Stimulated activated CD4-positive, alpha-beta T cell treated with anti-CD3 and anti-CD28 coated beads, Interleukin-12 subunit alpha, Interleukin-12 subunit beta, amount 100 ng/mL, for 4 hours (primary cell): ENCODE measurements around the gene SHANK3.

Experiments used
- DNase-seq: peaks from one replicate; pipeline ENCODE4 v3.0.0-alpha.2; 2020

Gene SHANK3

DNA sequence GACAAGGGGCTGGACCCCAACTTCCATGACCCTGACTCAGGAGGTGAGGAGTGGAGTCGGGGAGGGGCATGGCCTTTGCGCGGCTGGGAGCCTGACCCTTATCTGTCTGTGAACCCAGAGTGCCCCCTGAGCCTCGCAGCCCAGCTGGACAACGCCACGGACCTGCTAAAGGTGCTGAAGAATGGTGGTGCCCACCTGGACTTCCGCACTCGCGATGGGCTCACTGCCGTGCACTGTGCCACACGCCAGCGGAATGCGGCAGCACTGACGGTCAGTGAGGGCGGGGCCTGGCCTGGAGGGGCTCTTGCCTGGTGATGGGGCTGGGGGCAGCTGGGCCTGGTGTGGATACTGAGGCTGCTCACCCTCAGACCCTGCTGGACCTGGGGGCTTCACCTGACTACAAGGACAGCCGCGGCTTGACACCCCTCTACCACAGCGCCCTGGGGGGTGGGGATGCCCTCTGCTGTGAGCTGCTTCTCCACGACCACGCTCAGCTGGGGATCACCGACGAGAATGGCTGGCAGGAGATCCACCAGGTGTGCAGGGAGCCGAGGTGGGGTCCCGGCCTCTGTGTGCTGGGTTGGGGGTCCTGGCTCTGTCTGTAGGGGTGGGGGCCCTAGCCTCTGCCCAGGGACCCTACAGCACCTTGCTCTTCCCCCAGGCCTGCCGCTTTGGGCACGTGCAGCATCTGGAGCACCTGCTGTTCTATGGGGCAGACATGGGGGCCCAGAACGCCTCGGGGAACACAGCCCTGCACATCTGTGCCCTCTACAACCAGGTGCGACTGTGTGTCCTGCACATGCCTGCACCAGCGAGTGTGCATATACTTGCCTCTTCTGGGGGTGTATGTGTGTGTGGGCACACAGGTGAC lies 6.3 kb downstream of the SHANK3 start:
- DNase-seq: no peak

DNA sequence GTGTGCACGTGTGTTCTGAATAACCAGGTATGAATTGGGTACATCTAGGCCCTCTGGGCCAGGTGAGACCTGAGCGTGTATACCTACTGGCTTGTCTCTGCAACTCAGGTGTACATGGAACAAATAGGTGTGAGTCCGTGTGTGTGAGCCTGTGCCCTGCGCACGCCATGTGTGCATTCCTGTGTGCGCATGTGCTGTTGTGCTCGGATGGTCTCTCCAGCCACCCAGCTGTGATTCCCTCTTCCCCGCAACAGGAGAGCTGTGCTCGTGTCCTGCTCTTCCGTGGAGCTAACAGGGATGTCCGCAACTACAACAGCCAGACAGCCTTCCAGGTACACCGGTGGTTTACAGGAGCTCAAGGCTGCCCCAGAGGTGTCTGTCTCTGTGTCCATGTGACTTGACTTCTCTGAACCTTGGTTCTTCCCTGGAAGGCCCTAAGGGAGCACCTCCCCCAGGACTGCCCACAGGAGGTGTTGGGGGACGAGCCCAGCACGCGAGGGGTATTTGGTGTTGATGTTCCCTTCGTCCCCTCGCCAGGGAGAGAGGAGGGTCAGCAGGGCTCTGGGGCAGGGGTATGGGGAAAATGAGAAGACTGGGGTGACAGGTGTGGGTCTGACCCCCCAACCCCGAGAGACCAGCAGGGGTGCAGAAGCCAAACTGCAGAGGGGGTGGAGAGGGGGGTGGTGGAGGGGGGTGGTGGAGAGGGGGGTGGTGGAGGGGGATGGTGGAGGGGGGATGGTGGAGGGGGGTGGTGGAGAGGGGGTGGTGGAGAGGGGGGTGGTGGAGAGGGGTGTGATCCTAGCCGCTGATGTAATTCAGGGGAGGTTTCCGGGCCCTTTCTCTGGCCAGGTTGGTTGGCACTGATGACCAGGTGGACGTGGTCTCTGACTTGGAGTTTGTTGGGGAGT lies 10.7 kb downstream of the SHANK3 start:
- no peak for DNase-seq

DNA sequence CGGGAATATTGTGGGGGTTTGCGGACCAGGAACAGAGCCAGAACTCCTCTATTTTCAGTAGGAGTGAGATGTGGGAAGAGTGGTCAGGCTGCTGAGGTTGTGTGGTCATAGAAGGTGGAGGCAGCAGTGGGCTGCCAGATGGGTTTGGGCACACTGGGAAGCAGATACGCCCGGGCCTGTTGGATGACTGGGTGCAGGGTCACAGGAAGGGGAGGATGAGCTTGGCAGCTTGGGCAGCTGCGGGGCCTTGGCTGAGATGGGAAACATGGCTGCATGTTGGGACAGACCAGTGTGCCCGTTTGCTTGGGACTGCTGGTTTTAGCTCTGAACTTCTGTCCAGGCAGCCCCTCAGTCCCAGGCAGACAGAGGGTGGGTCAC lies 11.4 kb downstream of the SHANK3 start:
- DNase-seq: no peak

- no peak for DNase-seq
Measured at GRCh38 chr22:50684501-50684900, 11.9 kb downstream of the SHANK3 start.

DNA sequence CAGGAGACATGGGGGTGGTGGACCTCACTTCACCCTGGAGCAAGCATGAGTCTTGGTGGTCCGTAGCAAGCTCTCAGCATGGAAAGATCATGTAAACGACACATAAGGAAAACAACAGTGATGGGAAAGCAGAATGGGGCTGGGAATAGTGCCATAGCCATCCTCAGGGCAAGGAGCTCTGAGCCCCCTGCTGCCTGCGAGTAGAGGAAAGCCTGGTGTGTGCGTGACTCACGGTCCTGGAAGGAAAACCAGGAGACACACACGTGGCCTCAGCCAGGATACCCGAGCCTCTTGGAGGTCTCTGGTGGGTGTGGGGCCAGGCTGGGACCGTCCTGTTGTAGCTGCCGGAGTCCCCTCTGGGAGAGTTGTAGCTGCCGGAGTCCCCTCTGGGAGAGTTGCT lies 12.4 kb downstream of the SHANK3 start:
- DNase-seq: no peak

- DNase-seq: no peak
Measured at GRCh38 chr22:50686794-50687193, 14.2 kb downstream of the SHANK3 start.

GRCh38 chr22:50687829-50688228 lies 15.2 kb downstream of the SHANK3 start:
- no peak for DNase-seq

GRCh38 chr22:50688448-50688847 lies 15.8 kb downstream of the SHANK3 start:
- no peak for DNase-seq

DNA sequence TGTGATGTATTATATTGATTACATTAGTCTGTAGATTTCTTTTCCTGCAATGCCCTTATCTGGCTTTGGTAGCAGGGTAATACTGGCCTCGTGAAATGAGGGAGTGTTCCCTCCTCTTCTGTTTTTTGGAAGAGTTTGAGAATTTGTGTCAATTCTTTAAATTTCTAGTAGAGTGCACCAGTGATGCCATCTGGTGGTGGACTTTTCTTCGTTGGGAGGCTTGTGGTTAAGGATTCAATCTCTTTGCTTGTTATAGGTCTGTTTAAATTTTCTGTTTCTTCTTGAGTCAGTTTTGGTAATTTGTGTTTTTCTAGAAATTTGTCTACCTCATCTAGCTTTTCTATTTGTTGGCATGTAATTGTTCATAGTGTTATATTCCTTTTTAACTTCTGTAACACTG lies 18.9 kb downstream of the SHANK3 start:
- DNase-seq: no peak

- DNase-seq: no peak
Measured at GRCh38 chr22:50693462-50693861, 20.8 kb downstream of the SHANK3 start.

DNA sequence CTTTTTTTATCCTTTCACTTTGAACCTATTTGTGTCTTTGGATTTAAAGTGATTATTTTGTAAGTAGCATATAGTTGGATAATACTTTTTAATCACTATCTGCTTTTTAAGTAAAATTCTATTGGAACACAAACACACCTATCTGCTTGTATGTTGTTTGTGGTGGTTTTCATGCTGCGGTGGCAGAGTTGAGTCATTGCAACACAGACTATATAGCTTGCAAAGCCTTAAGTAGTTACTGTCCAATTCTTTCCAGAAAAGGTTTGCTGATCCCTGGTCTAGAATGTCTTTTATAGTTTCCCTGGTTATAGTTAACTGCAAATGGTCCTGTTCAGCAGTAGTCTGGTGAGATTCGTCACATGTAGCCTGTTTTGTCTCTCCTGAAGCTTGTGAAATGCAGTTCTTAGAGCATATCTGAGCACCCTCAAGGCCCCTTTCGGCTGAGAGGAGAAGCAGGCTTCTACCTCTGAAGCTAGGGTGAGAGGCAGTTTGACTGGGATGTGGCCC lies 21.5 kb downstream of the SHANK3 start:
- no peak for DNase-seq

DNA sequence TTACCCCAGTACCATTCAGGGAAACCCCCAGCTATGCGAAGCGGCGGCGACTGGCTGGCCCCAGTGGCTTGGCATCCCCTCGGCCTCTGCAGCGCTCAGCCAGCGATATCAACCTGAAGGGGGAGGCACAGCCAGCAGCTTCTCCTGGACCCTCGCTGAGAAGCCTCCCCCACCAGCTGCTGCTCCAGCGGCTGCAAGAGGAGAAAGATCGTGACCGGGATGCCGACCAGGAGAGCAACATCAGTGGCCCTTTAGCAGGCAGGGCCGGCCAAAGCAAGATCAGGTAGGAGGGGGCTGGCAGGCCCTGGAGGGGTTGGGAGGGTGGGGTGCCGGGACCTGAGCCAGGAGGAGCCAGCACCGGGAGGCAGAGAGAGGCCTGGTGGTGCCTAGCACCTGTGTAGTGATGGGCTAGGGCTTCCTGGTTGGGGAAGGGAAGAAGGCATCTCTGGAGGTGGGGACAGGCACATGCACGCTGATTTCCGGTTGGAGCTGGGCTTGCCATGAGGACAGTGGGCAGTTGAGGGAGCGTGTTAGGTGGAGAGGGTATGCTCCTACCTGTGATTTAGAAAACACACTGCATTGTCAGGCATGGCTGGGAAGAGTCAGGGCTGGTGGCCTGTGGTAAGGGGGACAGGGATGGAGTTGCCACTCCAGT lies 22.3 kb downstream of the SHANK3 start:
- DNase-seq: no peak

- DNase-seq: no peak
Measured at GRCh38 chr22:50695421-50696250, 23.0 kb downstream of the SHANK3 start.

DNA sequence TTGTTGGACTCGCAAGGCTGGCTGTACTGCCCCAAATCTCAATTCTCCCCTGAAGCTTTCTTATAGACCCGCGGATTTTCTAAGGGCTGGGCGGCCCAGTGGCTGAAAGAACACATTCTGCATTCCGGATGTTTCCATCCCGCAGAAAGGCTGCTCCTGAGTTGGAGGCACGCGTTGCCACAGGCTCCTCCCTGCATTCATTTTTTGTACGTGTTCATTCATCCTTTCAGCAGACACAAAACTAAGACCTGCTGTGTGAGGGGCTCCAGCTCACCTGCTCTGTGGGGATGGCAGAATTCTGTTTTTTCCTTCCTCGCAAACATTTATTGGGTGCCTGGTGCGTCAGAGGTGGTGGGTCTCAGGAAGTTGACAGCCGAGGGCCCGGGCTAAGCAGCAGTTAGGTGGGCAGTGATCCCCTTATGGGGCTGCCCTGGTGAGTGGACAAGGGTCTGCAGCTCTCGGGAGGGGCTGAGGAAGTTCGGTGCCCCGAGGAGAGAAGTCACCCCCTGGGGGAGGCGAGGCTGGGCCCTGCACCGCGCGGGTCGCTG lies 23.7 kb downstream of the SHANK3 start:
- DNase-seq: no peak

GRCh38 chr22:50696799-50697561 lies 24.4 kb downstream of the SHANK3 start:
- DNase-seq: no peak

DNA sequence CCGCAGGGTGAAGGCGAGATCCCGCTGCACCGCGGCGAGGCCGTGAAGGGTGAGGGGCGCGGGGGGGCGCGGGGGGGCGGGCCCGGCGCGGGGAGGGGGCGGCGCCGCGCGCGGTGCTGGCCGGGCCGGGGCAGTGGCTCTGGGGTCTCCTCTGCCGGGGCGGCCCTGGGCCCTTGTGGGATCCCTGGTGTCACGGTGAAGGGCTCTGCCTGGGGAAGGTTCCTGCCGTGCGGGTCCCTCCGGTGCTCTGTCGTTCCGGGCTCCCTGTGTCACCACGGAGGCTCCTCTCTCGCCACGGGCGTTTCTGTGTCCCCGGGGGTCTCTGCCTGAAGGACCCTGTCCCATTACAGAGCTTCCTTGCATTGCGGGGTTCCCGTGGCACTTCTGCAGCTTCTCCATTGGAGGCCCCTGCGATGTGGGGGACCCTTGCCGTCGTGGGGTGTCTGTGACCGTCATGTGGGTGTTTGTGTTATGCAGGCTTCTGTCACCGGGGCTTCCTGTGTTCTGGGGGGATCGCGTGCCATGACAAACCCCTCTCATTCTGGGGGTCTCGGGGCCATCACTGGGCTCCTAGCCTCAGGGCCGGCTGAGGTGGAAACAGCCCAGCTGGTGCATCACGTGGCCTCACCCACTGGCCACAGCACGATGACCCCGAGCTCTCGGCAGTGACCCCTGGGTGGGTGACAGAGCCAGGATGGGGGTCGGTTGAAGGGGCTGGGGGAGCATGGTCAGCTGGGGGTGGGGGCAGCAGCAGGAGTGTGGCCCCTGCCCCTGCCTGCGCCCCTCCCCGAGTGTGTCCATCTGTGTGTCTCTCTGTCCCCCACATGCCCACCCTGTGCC lies 25.3 kb downstream of the SHANK3 start:
- no peak for DNase-seq

DNA sequence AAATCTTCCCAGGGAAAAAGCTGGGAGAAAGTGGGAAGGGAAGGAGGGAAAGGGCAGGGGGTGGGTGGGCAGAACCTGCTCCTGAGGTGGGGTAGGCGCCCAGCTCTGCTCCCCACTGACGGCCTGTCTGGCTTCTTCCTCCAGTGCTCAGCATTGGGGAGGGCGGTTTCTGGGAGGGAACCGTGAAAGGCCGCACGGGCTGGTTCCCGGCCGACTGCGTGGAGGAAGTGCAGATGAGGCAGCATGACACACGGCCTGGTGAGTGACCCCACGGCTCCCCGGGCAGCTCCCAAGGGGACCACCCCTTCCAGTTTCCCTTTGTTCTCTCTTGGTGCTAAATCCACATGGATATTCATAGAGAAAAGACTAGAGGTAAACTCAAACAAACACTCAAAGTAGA lies 25.9 kb downstream of the SHANK3 start:
- no peak for DNase-seq

DNA sequence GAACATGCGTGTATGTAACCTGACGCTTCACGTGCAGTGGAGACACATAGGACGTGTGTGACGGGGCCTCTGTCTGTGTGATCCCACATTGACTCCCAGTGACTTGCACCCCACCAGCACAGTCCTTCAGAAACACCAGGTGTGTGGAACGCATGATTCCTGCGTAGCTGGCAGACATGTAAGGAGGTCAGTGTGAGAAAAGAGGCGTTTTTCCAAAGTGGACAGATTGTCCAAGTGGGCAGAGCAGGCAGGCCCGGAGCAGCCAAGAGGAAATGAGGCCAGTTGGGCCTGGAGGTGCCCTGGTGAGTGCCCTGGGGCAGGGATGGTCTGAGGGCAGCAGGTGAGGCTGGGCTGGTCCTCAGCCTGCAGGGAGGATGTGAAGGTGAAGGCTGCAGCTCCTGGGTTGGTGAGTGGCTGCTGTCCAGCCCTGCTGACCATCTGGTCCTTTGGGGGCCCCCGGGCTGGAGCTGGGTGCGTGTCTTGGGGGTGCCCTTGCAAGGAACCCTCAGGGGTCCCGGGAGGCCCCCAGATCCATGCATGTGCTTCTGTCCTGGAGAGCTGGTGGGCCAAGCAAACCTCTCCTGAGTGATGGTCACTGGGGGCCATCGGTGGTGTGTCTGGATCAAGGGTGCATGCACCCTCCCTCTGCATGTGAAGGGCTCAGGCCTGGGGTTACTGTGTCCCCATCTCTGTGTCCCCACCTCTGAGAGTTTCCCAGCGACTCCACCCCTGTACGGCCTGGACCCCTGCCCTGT lies 26.6 kb downstream of the SHANK3 start:
- no peak for DNase-seq

DNA sequence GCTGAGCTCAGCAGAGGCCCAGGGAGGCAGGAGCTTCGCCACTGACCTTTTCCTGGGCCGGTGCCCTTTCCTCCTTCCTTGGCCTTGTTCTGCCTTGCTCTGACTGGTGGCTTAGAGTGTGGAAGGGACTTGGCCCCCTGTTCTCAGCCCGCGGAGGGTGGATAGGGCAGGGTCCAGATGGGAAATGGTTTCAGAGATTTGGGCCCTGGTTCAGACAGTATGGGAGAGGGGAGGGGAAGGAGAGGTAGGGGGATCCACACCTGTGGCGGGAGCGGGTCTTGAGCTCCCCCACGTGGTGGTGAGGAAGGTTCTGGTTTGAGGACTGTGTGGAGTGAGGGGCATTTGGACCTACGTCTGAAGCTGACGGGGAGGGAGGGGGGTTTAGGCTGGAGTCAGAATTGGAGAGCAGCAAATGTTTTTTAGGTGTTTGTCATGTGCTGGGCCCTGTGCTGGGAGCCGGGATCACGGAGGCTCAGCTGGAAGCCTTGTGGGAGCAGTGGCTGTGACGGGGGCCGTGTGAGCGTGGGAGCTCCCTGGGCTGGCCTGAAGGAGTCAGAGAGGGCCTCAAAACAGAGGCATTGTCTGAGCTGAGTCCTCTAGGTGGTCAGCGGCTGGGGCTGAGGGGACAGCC lies 27.2 kb downstream of the SHANK3 start:
- no peak for DNase-seq
